Trophoblast cell (in vitro differentiated cells and primary cell): ENCODE results near the gene FAM131B.
"Not testable (repeated sequence)": the region's sequence is repeated elsewhere in the genome, so short reads cannot be mapped to it uniquely, and the experiment has no call there.

Experiments
- DNase-seq, 2 donors: peaks; one replicate each; pipeline ENCODE4 v3.0.0-alpha.2; 2016
- H2AFZ ChIP-seq: 2 replicates; pipeline ENCODE4 v1.6.1; 2013; ENCODE audit warnings: low read length, moderate library complexity, mild to moderate bottlenecking; ENCODE audit not compliant: insufficient read depth, poor library complexity
- H2AK5ac ChIP-seq: 2 replicates; pipeline ENCODE4 v1.6.1; 2013; ENCODE audit warnings: mild to moderate bottlenecking, low read length
- H2BK120ac ChIP-seq: 2 replicates; pipeline ENCODE4 v1.6.1; 2013; ENCODE audit warnings: low read length, mild to moderate bottlenecking, moderate library complexity; ENCODE audit not compliant: insufficient read depth, poor library complexity
- H2BK12ac ChIP-seq: 2 replicates; pipeline ENCODE4 v1.6.1; 2013; ENCODE audit warnings: mild to moderate bottlenecking, low read length, moderate library complexity
- H2BK5ac ChIP-seq: 2 replicates; pipeline ENCODE4 v1.6.1; 2013; ENCODE audit warnings: low read length, low read depth, moderate library complexity, mild to moderate bottlenecking; ENCODE audit not compliant: poor library complexity
- H3K14ac ChIP-seq: 2 replicates; pipeline ENCODE4 v1.6.1; 2013; ENCODE audit warnings: mild to moderate bottlenecking, low read length
- H3K18ac ChIP-seq: 2 replicates; pipeline ENCODE4 v1.6.1; 2013; ENCODE audit warnings: mild to moderate bottlenecking, low read length
- H3K23ac ChIP-seq: 2 replicates; pipeline ENCODE4 v1.6.1; 2013; ENCODE audit warnings: low read length
- H3K27ac ChIP-seq: 2 replicates; pipeline ENCODE4 v1.5.1; 2013; ENCODE audit warnings: low read depth, mild to moderate bottlenecking, inconsistent platforms, low read length, moderate library complexity
- H3K27me3 ChIP-seq: 2 replicates; pipeline ENCODE4 v1.6.1; 2013; ENCODE audit warnings: inconsistent platforms, mild to moderate bottlenecking, low read length, moderate library complexity; ENCODE audit not compliant: insufficient read depth
- H3K36me3 ChIP-seq, 2 experiments: 1 replicate in 1 of 2; 2 replicates in 1 of 2; pipeline ENCODE4 v1.6.1; 2013; ENCODE audit warnings: low read length in 2 of 2, mild to moderate bottlenecking in 2 of 2, moderate library complexity in 1 of 2; ENCODE audit not compliant: insufficient read depth in 2 of 2, control insufficient read depth in 1 of 2
- H3K4ac ChIP-seq: 2 replicates; pipeline ENCODE4 v1.6.1; 2013; ENCODE audit warnings: low read depth, mild to moderate bottlenecking, low read length, moderate library complexity
- H3K4me1 ChIP-seq, 2 experiments: 1 replicate in 1 of 2; 2 replicates in 1 of 2; pipeline ENCODE4 v1.6.1; 2013; ENCODE audit warnings: low read length in 2 of 2, mild to moderate bottlenecking in 2 of 2, moderate library complexity in 1 of 2; ENCODE audit not compliant: insufficient read depth in 2 of 2, control insufficient read depth in 1 of 2
- H3K4me2 ChIP-seq: 2 replicates; pipeline ENCODE4 v1.6.1; 2013; ENCODE audit warnings: inconsistent platforms, mild to moderate bottlenecking, low read length, moderate library complexity
- H3K4me3 ChIP-seq: 2 replicates; pipeline ENCODE4 v1.5.1; 2013; ENCODE audit warnings: mild to moderate bottlenecking, low read depth, low read length, inconsistent platforms
- H3K79me1 ChIP-seq: one replicate; pipeline ENCODE4 v1.6.1; 2013; ENCODE audit warnings: low read length
- H3K79me2 ChIP-seq: 2 replicates; pipeline ENCODE4 v1.6.1; 2013; ENCODE audit warnings: low read length, mild to moderate bottlenecking; ENCODE audit not compliant: control insufficient read depth, insufficient read depth, poor library complexity
- H3K9ac ChIP-seq: 2 replicates; pipeline ENCODE4 v1.6.1; 2013; ENCODE audit warnings: mild to moderate bottlenecking, low read length
- H3K9me3 ChIP-seq: 2 replicates; pipeline ENCODE4 v1.6.1; 2013; ENCODE audit warnings: low read depth, mild to moderate bottlenecking, control low read depth, inconsistent platforms, low read length; ENCODE audit not compliant: insufficient read depth
- H4K12ac ChIP-seq: 2 replicates; pipeline ENCODE4 v1.6.1; 2013; ENCODE audit warnings: low read depth, mild to moderate bottlenecking, low read length, moderate library complexity
- H4K8ac ChIP-seq: 2 replicates; pipeline ENCODE4 v1.6.1; 2013; ENCODE audit warnings: low read depth, mild to moderate bottlenecking, low read length, moderate library complexity
- H4K91ac ChIP-seq: one replicate; pipeline ENCODE4 v1.6.1; 2013; ENCODE audit warnings: low read depth, mild to moderate bottlenecking, low read length, moderate library complexity
- WGBS: extraction: QIAGEN DNeasy Blood & Tissue Kit; methylation state at CpG from one replicate; pipeline ENCODE4 v1.1.7; 2013; ENCODE audit warnings: missing lambda C conversion rate; ENCODE audit not compliant: insufficient read length, insufficient coverage; ENCODE audit errors: extremely low coverage; 5-methylcytosine and 5-hydroxymethylcytosine counted together

Gene FAM131B

DNA sequence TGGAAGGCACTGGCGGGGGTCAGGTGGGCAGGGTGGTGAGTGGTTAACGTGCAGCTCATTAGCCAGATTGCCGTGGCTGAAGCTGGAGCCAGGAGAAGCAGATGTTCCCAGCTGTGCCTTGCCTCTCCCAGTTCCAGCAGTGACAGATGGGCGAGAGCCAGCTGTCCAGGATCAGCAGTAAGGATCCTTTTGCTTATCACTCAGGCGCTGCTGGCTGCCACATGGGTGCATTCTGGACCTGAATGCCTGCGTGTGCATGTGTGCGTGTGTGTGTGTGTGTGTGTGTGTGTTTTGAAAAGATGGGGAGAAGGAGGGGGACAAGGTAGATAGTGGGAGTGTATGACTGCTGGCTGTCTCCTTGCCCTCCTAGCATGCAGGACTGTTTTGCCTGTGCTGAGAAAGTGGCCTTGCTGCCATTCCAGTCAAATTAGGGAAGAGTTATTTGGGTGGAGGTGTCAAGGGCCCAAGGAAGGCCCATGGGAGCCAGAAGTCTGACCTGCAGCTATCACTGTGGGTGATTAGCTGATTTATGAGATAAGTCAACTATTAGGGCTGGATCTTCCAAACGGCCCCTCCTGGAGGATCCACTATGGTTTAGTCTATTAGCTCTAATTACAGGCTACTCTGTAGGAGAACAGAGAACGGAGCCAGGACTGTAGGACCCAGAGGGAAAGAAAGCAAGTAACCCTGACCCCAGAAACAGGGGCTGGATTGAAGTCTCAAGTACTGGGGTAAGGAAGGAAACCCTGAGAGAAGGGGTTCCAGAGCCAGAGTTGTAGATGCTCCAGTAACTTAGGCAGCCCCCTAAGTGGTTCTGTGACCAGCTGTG lies 42.9 kb upstream of the FAM131B start:
- Histone ChIP-seq H3K27me3 (no peaks in the 10 kb centered on the region), H2AK5ac (no peak overlapping the region), H3K4me1 (peaks cover 26 to 30% of the 10 kb centered on the region in 2 experiments), H2BK12ac (no peak overlapping the region), H3K18ac (no peak overlapping the region), H2BK120ac (no peak overlapping the region), H3K9me3 (no peaks in the 10 kb centered on the region), H3K4me3 (no peak overlapping the region), H3K14ac (no peak overlapping the region), H3K4me2 (no peak overlapping the region), H4K12ac (no peak overlapping the region), H3K27ac (no peak overlapping the region), H3K4ac (no peak overlapping the region), H2AFZ (no peak overlapping the region), H3K36me3 (peaks cover 12 to 18% of the 10 kb centered on the region in 2 experiments), H2BK5ac (no peak overlapping the region), H3K79me1 (peaks cover 14% of the 10 kb centered on the region), H3K9ac (no peak overlapping the region), H3K23ac (no peak overlapping the region), H3K79me2 (peaks cover 8% of the 10 kb centered on the region), H4K91ac (no peak overlapping the region), H4K8ac (no peak overlapping the region)
- WGBS, result no CpG with 5 or more reads among the region's 9 CpGs
- no peak for DNase-seq

DNA sequence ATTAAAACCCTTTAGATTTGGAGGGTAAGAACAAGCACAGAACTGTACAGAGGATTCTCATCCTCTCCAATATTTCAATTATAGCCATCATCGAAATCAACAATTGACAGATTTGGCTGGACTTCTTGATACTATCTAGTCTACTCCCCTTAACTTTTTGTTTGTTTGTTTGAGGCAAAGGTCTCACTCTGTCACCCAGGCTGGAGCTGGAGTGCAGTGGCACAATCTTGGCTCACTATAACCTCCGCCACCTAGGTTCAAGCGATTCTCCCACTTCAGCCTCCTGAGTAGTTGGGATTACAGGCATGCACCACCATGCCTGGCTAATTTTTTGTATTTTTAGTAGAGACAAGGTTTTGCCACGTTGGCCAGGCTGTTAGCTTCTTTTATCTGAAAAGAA lies 39.7 kb upstream of the FAM131B start:
- Histone ChIP-seq H3K4me1 (peaks cover 12 to 13% of the 10 kb centered on the region in 2 experiments), H3K36me3 (peaks cover 39 to 46% of the 10 kb centered on the region in 2 experiments)
- not testable (repeated sequence) for H3K9me3 ChIP-seq, H2AK5ac ChIP-seq, H2BK5ac ChIP-seq, H3K79me2 ChIP-seq, H3K14ac ChIP-seq, H2BK12ac ChIP-seq, H3K79me1 ChIP-seq, H3K23ac ChIP-seq, H2AFZ ChIP-seq, H3K4me3 ChIP-seq, H4K12ac ChIP-seq, H3K9ac ChIP-seq, H3K18ac ChIP-seq, H3K4ac ChIP-seq, H3K27me3 ChIP-seq, H4K8ac ChIP-seq, H4K91ac ChIP-seq, H3K4me2 ChIP-seq, H2BK120ac ChIP-seq, DNase-seq, H3K27ac ChIP-seq
- WGBS, result no CpG with 5 or more reads among the region's 4 CpGs

DNA sequence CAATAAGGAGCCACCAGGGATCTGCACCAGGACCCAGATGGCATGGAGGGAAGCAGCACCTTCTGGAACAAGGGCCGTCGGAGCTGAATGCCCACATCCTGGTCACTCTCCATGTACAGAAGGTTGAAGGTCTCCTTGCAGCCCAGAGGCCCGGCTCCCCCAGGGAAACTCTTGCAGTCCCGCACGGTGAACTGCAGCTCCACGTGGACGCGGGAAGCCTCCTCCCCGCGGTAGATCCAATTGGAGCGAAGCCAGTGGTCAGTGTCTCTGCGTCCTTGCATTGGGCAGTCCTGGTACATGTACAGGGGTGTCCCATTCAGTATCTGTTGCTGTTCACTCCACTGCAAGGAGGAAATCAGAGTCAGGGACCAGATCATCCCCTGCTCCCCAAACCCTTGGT lies 38.8 kb upstream of the FAM131B start:
- Histone ChIP-seq H3K9ac (no peak overlapping the region), H3K18ac (peak overlapping the region; percentile 36), H2BK5ac (no peak overlapping the region), H3K27ac (no peak overlapping the region), H3K4me1 (peaks cover 4 to 6% of the 10 kb centered on the region in 2 experiments), H3K36me3 (peaks cover 47 to 55% of the 10 kb centered on the region in 2 experiments), H2BK120ac (no peak overlapping the region), H3K27me3 (no peaks in the 10 kb centered on the region), H3K79me1 (no peaks in the 10 kb centered on the region), H3K4me3 (no peak overlapping the region), H4K12ac (no peak overlapping the region), H2AFZ (no peak overlapping the region), H2AK5ac (no peak overlapping the region), H3K4ac (no peak overlapping the region), H3K79me2 (no peaks in the 10 kb centered on the region), H3K9me3 (no peaks in the 10 kb centered on the region), H3K23ac (no peak overlapping the region), H3K4me2 (no peak overlapping the region), H3K14ac (no peak overlapping the region), H2BK12ac (no peak overlapping the region), H4K8ac (no peak overlapping the region), H4K91ac (no peak overlapping the region)
- DNase-seq, result no peak
- WGBS, result no CpG with 5 or more reads among the region's 12 CpGs

DNA sequence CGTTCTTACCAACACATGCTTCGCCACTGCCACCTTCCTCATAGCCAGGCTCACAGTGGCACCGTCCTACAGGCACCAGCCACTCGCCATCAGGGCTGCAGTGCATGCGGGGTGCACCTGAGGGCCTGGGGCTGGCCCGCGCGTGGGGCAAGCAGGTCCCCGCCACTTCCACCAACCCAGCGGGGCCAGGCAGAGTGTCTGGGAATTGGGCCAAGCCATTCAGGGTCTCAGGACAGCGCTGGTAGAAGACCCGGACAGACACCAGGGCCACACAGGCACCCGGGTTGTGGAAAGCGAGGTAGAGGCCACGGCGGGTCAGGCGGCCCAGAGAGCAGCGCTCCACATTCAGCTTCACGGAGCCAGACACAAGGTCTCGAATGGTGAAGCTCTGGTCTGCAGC lies 37.1 kb upstream of the FAM131B start:
- no peak overlapping the region for H3K4me2 ChIP-seq
- peaks cover 58 to 66% of the 10 kb centered on the region in 2 experiments for H3K36me3 ChIP-seq
- H3K9me3 ChIP-seq, result peaks cover 1% of the 10 kb centered on the region
- no peak overlapping the region for H3K27ac ChIP-seq
- H3K27me3 ChIP-seq, result no peaks in the 10 kb centered on the region
- H3K4me1 ChIP-seq, result no peaks in the 10 kb centered on the region
- H4K91ac ChIP-seq, result no peak overlapping the region
- H4K8ac ChIP-seq, result no peak overlapping the region
- H4K12ac ChIP-seq, result no peak overlapping the region
- no peak overlapping the region for H2BK120ac ChIP-seq
- no peaks in the 10 kb centered on the region for H3K79me2 ChIP-seq
- no CpG with 5 or more reads among the region's 20 CpGs for WGBS
- H2BK12ac ChIP-seq, result no peak overlapping the region
- H3K4ac ChIP-seq, result no peak overlapping the region
- H3K14ac ChIP-seq, result no peak overlapping the region
- H3K23ac ChIP-seq, result no peak overlapping the region
- no peak overlapping the region for H2AK5ac ChIP-seq
- DNase-seq, result no peak
- no peak overlapping the region for H2BK5ac ChIP-seq
- H2AFZ ChIP-seq, result no peak overlapping the region
- no peak overlapping the region for H3K4me3 ChIP-seq
- H3K9ac ChIP-seq, result no peak overlapping the region
- no peaks in the 10 kb centered on the region for H3K79me1 ChIP-seq
- no peak overlapping the region for H3K18ac ChIP-seq
